ENCODE measurements around the gene LRRIQ1.

DNA sequence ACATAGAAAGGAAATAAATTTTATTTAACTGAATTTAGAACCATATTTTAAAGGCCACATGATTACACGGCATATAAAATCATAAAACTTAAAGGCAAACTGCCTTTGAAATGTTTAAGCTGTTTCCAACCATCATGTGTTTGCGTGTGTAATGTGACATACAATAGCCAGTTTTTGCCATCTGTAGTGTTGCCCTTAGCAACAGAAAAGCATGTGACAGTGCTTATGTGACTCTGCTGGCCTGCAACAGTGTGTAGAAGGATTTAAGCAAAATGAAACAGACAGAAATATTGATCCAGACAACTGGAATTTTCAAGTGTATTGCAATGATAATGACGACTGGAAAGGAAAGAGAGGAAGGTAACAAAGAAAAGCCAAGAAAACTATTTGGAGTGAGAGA is 49.6 kb upstream of the LRRIQ1 start:
- TF ChIP-seq ZNF232 (CRISPR knock-in tag; IDR thresholded peaks at IDR 0.05; ENCODE audit: borderline replicate concordance) (no peak), EZH2 (conservative IDR thresholded peaks at IDR 0.05; ENCODE audit: low read depth, low read length) (no peak), FOXC1 (CRISPR knock-in tag; IDR thresholded peaks at IDR 0.05; ENCODE audit: borderline replicate concordance) (no peak), FOXA1 (IDR thresholded peaks at IDR 0.05) (no peak), FOXA1 (CRISPR knock-in tag; IDR thresholded peaks at IDR 0.05) (no peak), ZNF274 (CRISPR knock-in tag; IDR thresholded peaks at IDR 0.05) (no peak), POLR2AphosphoS5 (IDR thresholded peaks at IDR 0.05; ENCODE audit: low read depth, low read length) (no peak), CHD4 (IDR thresholded peaks at IDR 0.05; ENCODE audit: borderline replicate concordance, low read length) (no peak), ZFX (CRISPR knock-in tag; IDR thresholded peaks at IDR 0.05; ENCODE audit: low read depth) (no peak), ZNF160 (CRISPR knock-in tag; IDR thresholded peaks at IDR 0.05) (no peak), ELF4 (CRISPR knock-in tag; IDR thresholded peaks at IDR 0.05; ENCODE audit: borderline replicate concordance) (no peak)
- TF ChIP-seq, protein P1, sequence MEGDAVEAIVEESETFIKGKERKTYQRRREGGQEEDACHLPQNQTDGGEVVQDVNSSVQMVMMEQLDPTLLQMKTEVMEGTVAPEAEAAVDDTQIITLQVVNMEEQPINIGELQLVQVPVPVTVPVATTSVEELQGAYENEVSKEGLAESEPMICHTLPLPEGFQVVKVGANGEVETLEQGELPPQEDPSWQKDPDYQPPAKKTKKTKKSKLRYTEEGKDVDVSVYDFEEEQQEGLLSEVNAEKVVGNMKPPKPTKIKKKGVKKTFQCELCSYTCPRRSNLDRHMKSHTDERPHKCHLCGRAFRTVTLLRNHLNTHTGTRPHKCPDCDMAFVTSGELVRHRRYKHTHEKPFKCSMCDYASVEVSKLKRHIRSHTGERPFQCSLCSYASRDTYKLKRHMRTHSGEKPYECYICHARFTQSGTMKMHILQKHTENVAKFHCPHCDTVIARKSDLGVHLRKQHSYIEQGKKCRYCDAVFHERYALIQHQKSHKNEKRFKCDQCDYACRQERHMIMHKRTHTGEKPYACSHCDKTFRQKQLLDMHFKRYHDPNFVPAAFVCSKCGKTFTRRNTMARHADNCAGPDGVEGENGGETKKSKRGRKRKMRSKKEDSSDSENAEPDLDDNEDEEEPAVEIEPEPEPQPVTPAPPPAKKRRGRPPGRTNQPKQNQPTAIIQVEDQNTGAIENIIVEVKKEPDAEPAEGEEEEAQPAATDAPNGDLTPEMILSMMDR (CRISPR knock-in tag; IDR thresholded peaks at IDR 0.05) = no peak
- TF ChIP-seq, protein P2, sequence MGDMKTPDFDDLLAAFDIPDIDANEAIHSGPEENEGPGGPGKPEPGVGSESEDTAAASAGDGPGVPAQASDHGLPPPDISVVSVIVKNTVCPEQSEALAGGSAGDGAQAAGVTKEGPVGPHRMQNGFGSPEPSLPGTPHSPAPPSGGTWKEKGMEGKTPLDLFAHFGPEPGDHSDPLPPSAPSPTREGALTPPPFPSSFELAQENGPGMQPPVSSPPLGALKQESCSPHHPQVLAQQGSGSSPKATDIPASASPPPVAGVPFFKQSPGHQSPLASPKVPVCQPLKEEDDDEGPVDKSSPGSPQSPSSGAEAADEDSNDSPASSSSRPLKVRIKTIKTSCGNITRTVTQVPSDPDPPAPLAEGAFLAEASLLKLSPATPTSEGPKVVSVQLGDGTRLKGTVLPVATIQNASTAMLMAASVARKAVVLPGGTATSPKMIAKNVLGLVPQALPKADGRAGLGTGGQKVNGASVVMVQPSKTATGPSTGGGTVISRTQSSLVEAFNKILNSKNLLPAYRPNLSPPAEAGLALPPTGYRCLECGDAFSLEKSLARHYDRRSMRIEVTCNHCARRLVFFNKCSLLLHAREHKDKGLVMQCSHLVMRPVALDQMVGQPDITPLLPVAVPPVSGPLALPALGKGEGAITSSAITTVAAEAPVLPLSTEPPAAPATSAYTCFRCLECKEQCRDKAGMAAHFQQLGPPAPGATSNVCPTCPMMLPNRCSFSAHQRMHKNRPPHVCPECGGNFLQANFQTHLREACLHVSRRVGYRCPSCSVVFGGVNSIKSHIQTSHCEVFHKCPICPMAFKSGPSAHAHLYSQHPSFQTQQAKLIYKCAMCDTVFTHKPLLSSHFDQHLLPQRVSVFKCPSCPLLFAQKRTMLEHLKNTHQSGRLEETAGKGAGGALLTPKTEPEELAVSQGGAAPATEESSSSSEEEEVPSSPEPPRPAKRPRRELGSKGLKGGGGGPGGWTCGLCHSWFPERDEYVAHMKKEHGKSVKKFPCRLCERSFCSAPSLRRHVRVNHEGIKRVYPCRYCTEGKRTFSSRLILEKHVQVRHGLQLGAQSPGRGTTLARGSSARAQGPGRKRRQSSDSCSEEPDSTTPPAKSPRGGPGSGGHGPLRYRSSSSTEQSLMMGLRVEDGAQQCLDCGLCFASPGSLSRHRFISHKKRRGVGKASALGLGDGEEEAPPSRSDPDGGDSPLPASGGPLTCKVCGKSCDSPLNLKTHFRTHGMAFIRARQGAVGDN (CRISPR knock-in tag; IDR thresholded peaks at IDR 0.05) = no peak
